H9 (cell line): ENCODE measurements around the gene LRRC38. TPM values are rescaled to one million over a fixed set of nuclear protein-coding genes. Genes with fewer than 3 reads are reported as not detected.

ENCODE experiments used
- DNase-seq: peaks from one replicate; pipeline ENCODE4 v3.0.0-alpha.2; 2017
- H2AFZ ChIP-seq: one replicate; pipeline ENCODE4 v1.6.1; 2013; ENCODE audit warnings: mild to moderate bottlenecking, low read length, control low read depth, moderate library complexity
- H2AK5ac ChIP-seq: 2 replicates; pipeline ENCODE4 v1.6.1; 2013; ENCODE audit warnings: low read length, control low read depth, mixed read lengths; ENCODE audit not compliant: insufficient read length
- H2BK120ac ChIP-seq: one replicate; pipeline ENCODE4 v1.6.1; 2013; ENCODE audit warnings: low read depth, mild to moderate bottlenecking, low read length, control low read depth, inconsistent platforms; ENCODE audit not compliant: poor library complexity, severe bottlenecking
- H2BK12ac ChIP-seq: 2 replicates; pipeline ENCODE4 v1.6.1; 2013; ENCODE audit warnings: low read length, control low read depth, mixed read lengths, low read depth; ENCODE audit not compliant: insufficient read length
- H2BK15ac ChIP-seq: 2 replicates; pipeline ENCODE4 v1.6.1; 2013; ENCODE audit warnings: low read depth, low read length, control low read depth
- H2BK20ac ChIP-seq: one replicate; pipeline ENCODE4 v1.6.1; 2013; ENCODE audit warnings: low read depth, mild to moderate bottlenecking, low read length, control low read depth, inconsistent platforms; ENCODE audit not compliant: poor library complexity, severe bottlenecking
- H2BK5ac ChIP-seq: 2 replicates; pipeline ENCODE4 v1.6.1; 2013; ENCODE audit warnings: low read length, control low read depth, mixed read lengths; ENCODE audit not compliant: insufficient read length
- H3K14ac ChIP-seq: 2 replicates; pipeline ENCODE4 v1.6.1; 2013; ENCODE audit warnings: low read length, control low read depth; ENCODE audit not compliant: insufficient read depth
- H3K18ac ChIP-seq: 2 replicates; pipeline ENCODE4 v1.6.1; 2013; ENCODE audit warnings: low read depth, mild to moderate bottlenecking, mixed read lengths, low read length, control low read depth; ENCODE audit not compliant: insufficient read length
- H3K23ac ChIP-seq: 2 replicates; pipeline ENCODE4 v1.6.1; 2013; ENCODE audit warnings: low read length, control low read depth, mixed read lengths, low read depth; ENCODE audit not compliant: insufficient read length
- H3K23me2 ChIP-seq: 2 replicates; pipeline ENCODE4 v1.6.1; 2013; ENCODE audit warnings: low read depth, mild to moderate bottlenecking, mixed read lengths, low read length, control low read depth; ENCODE audit not compliant: insufficient read length, poor library complexity, severe bottlenecking
- H3K27ac ChIP-seq: 2 replicates; pipeline ENCODE4 v1.5.1; 2013; ENCODE audit warnings: low read length, control low read depth, mixed read lengths, low read depth; ENCODE audit not compliant: insufficient read length
- H3K27me3 ChIP-seq: 2 replicates; pipeline ENCODE4 v1.6.1; 2013; ENCODE audit warnings: low read length, control low read depth, inconsistent platforms; ENCODE audit not compliant: insufficient read depth
- H3K4ac ChIP-seq: 2 replicates; pipeline ENCODE4 v1.6.1; 2013; ENCODE audit warnings: low read depth, mild to moderate bottlenecking, control low read depth, inconsistent platforms, low read length, moderate library complexity
- H3K4me1 ChIP-seq: 2 replicates; pipeline ENCODE4 v1.6.1; 2013; ENCODE audit warnings: low read length, control low read depth, inconsistent platforms; ENCODE audit not compliant: insufficient read depth
- H3K4me2 ChIP-seq: 2 replicates; pipeline ENCODE4 v1.6.1; 2013; ENCODE audit warnings: low read length, control low read depth, mixed read lengths; ENCODE audit not compliant: insufficient read length, insufficient read depth
- H3K56ac ChIP-seq: 2 replicates; pipeline ENCODE4 v1.6.1; 2013; ENCODE audit warnings: low read depth, mild to moderate bottlenecking, mixed read lengths, low read length, control low read depth; ENCODE audit not compliant: insufficient read length
- H3K79me1 ChIP-seq: 2 replicates; pipeline ENCODE4 v1.6.1; 2013; ENCODE audit warnings: low read depth, mild to moderate bottlenecking, moderate library complexity, low read length, control low read depth, inconsistent platforms; ENCODE audit not compliant: insufficient read depth, poor library complexity, severe bottlenecking
- H3K79me2 ChIP-seq: 2 replicates; pipeline ENCODE4 v1.6.1; 2013; ENCODE audit warnings: low read length, control low read depth, inconsistent platforms; ENCODE audit not compliant: insufficient read depth
- H3K9ac ChIP-seq: 2 replicates; pipeline ENCODE4 v1.6.1; 2013; ENCODE audit warnings: low read length, control low read depth, mixed read lengths; ENCODE audit not compliant: insufficient read length; ENCODE audit errors: extremely low read depth
- H3K9me3 ChIP-seq: one replicate; pipeline ENCODE4 v1.6.1; 2013; ENCODE audit warnings: low read depth, low read length, inconsistent platforms; ENCODE audit not compliant: control insufficient read depth
- H3T11ph ChIP-seq: one replicate; pipeline ENCODE4 v1.6.1; 2013; ENCODE audit warnings: mild to moderate bottlenecking, low read length, control low read depth, inconsistent platforms
- H4K20me1 ChIP-seq: one replicate; pipeline ENCODE4 v1.6.1; 2013; ENCODE audit not compliant: control insufficient read depth, insufficient read length, insufficient read depth
- H4K5ac ChIP-seq: 2 replicates; pipeline ENCODE4 v1.6.1; 2013; ENCODE audit warnings: low read depth, mild to moderate bottlenecking, mixed read lengths, low read length, control low read depth; ENCODE audit not compliant: insufficient read length
- H4K8ac ChIP-seq: replicated peaks from 2 replicates; pipeline ENCODE4 v1.6.1; 2013; ENCODE audit warnings: low read length, control low read depth, mixed read lengths, low read depth; ENCODE audit not compliant: insufficient read length
- H4K91ac ChIP-seq: 2 replicates; pipeline ENCODE4 v1.6.1; 2013; ENCODE audit warnings: low read depth, mild to moderate bottlenecking, moderate library complexity, mixed read lengths, low read length, control low read depth; ENCODE audit not compliant: insufficient read length
- H3K27ac Mint-ChIP-seq, 3 experiments: 2 replicates in 2 of 3; 3 replicates in 1 of 3; pipeline ENCODE4 v1.8.0; 2020 to 2021; ENCODE audit warnings: mixed read lengths in 3 of 3, mild to moderate bottlenecking in 1 of 3, moderate library complexity in 1 of 3
- H3K27me3 Mint-ChIP-seq: 2 replicates; pipeline ENCODE4 v1.8.0; 2021; ENCODE audit warnings: low read depth, mild to moderate bottlenecking, moderate library complexity, mixed read lengths
- H3K36me3 Mint-ChIP-seq, 3 experiments: 2 replicates in 2 of 3; 3 replicates in 1 of 3; pipeline ENCODE4 v1.8.0; 2020 to 2021; ENCODE audit warnings: low read depth in 3 of 3, mixed read lengths in 3 of 3; ENCODE audit not compliant: insufficient read depth in 1 of 3
- H3K4me1 Mint-ChIP-seq, 2 experiments: 2 replicates each; pipeline ENCODE4 v1.8.0; 2020; ENCODE audit warnings: mixed read lengths in 2 of 2
- H3K4me3 Mint-ChIP-seq, 2 experiments: 2 replicates in 1 of 2; 3 replicates in 1 of 2; pipeline ENCODE4 v1.8.0; 2020 to 2021; ENCODE audit warnings: mild to moderate bottlenecking in 2 of 2, mixed read lengths in 2 of 2, moderate library complexity in 1 of 2
- H3K9me3 Mint-ChIP-seq, 2 experiments: 2 replicates in 1 of 2; 3 replicates in 1 of 2; pipeline ENCODE4 v1.8.0; 2020; ENCODE audit warnings: mild to moderate bottlenecking in 2 of 2, mixed read lengths in 2 of 2, moderate library complexity in 1 of 2
- CTCF ChIP-seq: fragments of 200-600 bp; sonication (generic); conservative IDR thresholded peaks from 3 replicates; pipeline ENCODE4 v1.8.0; 2021; ENCODE audit warnings: antibody characterized with exemption, mild to moderate bottlenecking
- WGBS: extraction: QIAGEN DNeasy Blood & Tissue Kit; methylation state at CpG from one replicate; pipeline ENCODE4 v1.1.7; 2013; ENCODE audit warnings: missing lambda C conversion rate, low lambda C conversion rate, mixed read lengths; ENCODE audit not compliant: insufficient read length; ENCODE audit errors: extremely low coverage; 5-methylcytosine and 5-hydroxymethylcytosine counted together
- total RNA-seq: library from RNA; stranded (reverse); gene quantifications from 2 replicates; pipeline ENCODE4 v1.2.1, GENCODE V29; 2021

LRRC38 gene
- total RNA-seq, 1 experiment from 2014 or later: 0.72 TPM

- Mint-ChIP-seq H3K27me3 (no peaks in the 10 kb centered on the region; the same call in 1 of the 2 replicates), H3K4me3 (no peak overlapping the region), H3K4me1 (peaks cover 6 to 12% of the 10 kb centered on the region in 2 experiments), H3K36me3 (no peaks in the 10 kb centered on the region), H3K27ac (peak overlapping the region in 1 of 3 experiments; percentile 80; a peak in 1 of 7 replicates), H3K9me3 (no peaks in the 10 kb centered on the region)
- Histone ChIP-seq H3T11ph (no peak overlapping the region), H4K5ac (no peak overlapping the region), H3K79me2 (no peaks in the 10 kb centered on the region), H3K9me3 (no peaks in the 10 kb centered on the region), H3K56ac (no peak overlapping the region), H4K20me1 (no peaks in the 10 kb centered on the region), H3K27me3 (no peaks in the 10 kb centered on the region), H3K4ac (no peak overlapping the region), H3K4me2 (no peak overlapping the region), H2BK20ac (no peak overlapping the region), H3K18ac (no peak overlapping the region), H2BK120ac (no peak overlapping the region), H3K14ac (no peak overlapping the region), H2AK5ac (no peak overlapping the region), H4K8ac (no peak overlapping the region), H2BK15ac (no peak overlapping the region), H3K4me1 (no peaks in the 10 kb centered on the region; the same call in none of the 2 replicates), H3K23me2 (no peaks in the 10 kb centered on the region), H3K9ac (no peak overlapping the region), H3K27ac (no peak overlapping the region), H3K79me1 (no peaks in the 10 kb centered on the region), H2BK12ac (no peak overlapping the region), H2AFZ (no peak overlapping the region), H4K91ac (no peak overlapping the region), H3K23ac (no peak overlapping the region), H2BK5ac (no peak overlapping the region)
- no CpG with 5 or more reads among the region's 3 CpGs for WGBS
- no peak for TF ChIP-seq CTCF
- DNase-seq: no peak
Observed at GRCh38 chr1:13549521-13549920, 35.7 kb upstream of the LRRC38 start.
